HG03066 (cell line): ENCODE measurements around the gene CTBP2.

Experiments used
- ATAC-seq: cut with Tn5 transposase; IDR thresholded peaks from one replicate; pipeline ENCODE4 v1.9.1; 2021; ENCODE audit warnings: low read depth; ENCODE audit not compliant: unreplicated experiment

CTBP2 gene

DNA sequence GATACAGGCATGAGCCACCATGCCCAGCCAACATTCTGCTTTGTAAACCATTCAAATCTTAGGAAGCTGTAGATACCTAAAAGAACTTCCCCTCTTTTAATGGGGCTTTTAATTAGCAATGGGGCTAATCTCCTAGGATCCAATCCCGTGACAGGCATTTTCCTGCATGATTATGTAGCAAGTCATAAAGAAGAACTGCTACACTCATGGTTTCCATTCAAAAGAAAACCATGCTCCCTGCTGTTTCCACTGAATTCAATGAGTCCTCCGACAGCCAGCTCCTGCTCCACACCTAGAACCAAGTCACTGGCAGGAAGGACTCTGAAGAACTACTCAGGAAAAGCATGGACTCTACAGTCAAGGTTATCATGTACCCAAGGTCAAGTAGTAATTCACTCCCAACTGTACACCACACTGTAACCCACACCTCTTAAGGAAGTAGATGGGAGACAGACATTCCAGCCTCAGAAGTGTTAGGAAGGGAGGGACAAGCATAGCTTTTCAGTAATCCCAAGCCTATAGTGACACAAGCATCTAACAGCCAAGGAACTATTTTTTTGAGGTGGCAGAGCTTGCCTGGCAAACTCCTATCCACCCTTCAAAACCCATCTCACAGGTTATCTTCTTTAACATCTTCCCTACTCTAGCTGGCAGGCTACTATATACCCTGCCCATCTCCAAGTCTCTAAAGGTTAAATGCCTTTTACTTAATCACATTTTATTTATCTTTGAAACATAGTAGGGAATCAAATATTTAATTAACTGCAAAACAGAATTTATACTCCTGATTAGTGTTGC is 47.5 kb downstream of the CTBP2 start:
- no peak for ATAC-seq

GRCh38 chr10:125111118-125111727 is 49.1 kb downstream of the CTBP2 start:
- ATAC-seq, result no peak

DNA sequence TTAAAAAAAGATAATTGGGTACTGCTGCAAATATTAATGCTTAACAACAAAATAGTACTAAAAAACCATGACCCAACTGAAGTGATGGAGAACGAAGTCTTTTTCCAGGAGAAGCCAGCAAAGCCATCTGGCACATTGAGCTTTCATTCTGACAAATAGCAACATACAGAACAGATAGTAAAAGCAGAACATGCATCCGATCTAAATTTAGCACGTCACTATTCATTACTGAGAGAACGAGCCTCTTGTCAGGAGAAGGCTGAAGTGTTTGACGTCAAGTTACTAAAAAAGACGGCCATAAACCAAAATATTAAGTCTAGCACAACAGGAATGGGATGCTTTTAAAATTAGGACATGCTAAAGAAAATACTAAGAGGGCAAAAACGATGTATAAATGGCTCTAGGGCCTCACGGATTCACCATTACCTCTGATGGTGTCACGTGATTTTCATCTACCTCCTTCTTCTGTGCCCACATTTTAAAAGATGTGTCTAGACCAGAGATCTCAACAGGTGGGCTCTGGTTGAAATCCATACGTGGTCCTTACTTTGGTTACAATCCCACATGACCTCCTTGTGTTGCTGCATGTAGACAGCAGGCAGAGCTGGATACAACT is 52.3 kb downstream of the CTBP2 start:
- ATAC-seq, result no peak

GRCh38 chr10:125107166-125107949 is 53.0 kb downstream of the CTBP2 start:
- ATAC-seq, result no peak

- ATAC-seq, result no peak
Observed at GRCh38 chr10:125106586-125106985, 53.8 kb downstream of the CTBP2 start.

GRCh38 chr10:125105706-125106255 is 54.6 kb downstream of the CTBP2 start:
- no peak for ATAC-seq

- no peak for ATAC-seq
Observed at GRCh38 chr10:125105155-125105554, 55.2 kb downstream of the CTBP2 start.

- ATAC-seq, result no peak
Observed at GRCh38 chr10:125104559-125104958, 55.8 kb downstream of the CTBP2 start.

DNA sequence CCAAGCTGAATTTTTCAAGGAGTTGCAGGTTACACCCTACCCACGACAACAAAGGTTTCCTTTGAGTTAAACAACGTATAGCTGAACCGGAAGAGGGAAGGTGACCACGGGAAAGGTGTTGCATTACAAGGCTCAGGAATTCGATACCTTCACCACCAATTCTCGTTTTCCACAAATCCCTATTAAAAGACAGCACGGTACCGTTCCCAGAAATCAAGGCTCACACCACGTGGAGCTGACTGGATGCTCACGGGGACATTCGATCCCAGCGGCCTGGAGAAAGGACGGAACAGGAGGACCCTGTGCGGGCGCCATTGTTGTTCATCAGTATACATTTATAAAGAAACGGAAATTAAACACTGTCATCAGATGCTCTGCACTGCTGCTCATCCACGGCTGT is 56.4 kb downstream of the CTBP2 start:
- no peak for ATAC-seq

DNA sequence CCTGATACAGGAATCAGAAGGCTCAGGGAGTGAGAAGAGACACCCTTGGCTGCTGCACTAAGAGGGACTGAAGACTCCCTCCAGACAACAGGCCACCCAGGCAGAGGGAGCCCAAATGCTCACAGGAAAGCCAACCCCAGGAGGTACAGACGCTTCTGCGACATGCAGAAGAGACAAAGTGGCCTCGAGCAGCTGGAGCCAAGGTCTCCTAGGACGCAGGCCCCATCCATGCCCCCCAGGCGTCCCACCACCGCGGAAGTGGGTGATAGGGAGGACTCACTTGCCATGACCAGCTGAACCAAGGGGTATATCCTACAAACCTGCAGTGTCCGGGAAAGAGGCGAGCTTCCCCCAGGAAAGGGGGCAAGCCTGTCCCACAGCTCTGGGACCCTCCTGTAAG is 56.9 kb downstream of the CTBP2 start:
- ATAC-seq, result no peak

DNA sequence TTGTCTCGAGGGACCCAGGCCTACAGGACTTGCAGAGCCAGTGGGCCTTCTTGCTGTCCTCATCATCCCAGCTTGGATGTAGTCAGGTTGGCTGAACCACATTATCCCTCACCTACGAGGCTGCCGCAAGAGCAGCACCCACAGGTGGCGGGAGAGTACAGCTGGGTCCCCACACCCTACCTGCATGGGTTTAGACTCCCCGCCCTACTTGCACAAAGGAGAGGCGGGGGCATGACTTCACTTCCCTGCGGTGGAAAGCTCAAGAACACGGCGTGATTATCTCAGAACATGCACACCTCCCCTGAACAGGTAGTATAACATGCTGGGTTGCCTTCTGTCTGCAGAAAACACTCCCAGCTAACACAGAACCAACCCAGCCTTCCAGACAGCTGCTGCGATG is 57.5 kb downstream of the CTBP2 start:
- no peak for ATAC-seq

- no peak for ATAC-seq
Observed at GRCh38 chr10:125102246-125102645, 58.1 kb downstream of the CTBP2 start.

DNA sequence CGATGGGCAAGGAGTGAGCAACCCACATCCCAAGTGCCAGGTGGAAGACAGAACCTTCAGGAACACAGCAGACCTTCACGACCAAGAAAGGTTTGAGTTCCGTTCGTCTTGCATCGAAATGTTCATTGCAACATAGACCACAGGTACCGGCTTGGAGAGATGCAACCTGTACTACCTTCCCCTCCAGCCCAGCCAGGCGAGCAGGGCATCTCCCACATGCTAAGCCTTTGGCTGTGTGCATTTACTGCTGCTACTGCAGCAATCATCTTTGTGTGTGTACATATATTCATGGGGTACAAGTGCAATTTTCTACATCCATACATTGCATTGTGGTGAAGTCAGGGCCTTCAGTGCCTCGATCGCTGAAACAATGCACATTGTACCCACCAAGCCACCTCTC is 58.8 kb downstream of the CTBP2 start:
- no peak for ATAC-seq

DNA sequence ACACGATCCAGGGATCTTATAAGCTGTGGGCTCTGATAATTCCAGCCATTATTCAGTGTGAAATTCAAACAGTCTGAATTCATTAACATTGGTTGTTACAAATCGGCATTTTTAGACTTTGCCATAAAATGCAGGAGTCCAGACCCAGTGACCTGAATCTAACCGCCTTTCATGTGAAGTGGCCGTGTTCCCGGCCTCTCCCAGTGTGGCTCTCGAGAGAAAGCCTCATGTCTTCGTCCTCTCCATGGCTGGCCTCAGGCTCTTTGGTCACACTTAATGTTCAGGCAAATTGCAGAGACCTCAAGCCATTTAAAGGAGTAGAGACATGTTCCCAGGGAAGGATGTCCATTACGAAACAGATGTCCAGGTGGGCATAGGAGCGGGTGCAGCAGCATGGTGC is 59.3 kb downstream of the CTBP2 start:
- ATAC-seq, result no peak

DNA sequence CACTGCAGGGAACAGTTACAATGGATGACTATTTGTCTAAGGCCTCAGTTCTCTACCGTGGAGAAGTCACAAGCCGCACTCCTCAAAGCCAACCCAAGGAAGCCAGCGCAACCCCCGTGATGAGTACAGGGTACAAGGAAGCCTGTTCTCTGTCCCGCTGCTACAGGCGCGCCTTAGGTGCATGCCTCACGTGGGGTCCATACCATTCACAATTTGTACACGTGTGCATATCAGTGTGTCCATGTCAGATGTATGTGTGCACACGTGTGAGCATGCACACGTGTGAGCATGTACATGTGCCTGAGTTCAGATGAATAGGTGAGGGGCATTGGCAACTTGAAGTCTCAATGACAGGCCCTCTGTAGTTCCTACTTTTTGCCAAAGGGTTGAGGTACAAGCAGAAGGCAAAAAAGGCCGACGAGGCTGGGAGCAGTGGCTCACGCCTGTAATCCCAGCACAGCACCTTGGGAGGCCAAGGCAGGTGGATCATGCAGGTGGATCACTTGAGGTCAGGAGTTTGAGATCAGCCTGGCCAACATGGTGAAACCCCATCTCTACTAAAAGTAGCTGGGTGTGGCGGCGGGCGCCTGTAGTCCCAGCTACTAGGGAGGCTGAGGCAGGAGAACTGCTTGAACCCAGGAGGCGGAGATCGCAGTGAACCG is 62.8 kb downstream of the CTBP2 start:
- ATAC-seq, result no peak

DNA sequence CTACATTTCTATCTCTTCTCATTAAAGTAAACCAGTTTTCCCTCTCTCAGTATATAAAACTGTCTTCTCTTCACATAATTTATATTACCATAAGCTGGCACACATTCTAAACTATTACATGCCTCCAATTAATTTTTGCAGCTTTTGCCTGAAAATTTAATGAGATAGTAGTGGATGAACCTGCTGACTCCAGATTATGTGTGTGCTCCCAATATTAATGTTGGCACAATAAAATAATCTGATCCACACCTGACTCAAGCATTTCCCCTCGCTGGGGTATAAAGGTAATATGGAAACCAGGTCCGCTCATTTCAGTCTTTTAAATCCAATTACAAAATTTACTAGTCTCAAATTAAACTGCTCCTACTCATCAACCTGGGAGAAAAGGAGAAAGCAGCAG is 63.4 kb downstream of the CTBP2 start:
- no peak for ATAC-seq

- no peak for ATAC-seq
Observed at GRCh38 chr10:125096371-125096770, 64.0 kb downstream of the CTBP2 start.

GRCh38 chr10:125095776-125096175 is 64.6 kb downstream of the CTBP2 start:
- no peak for ATAC-seq

GRCh38 chr10:125095228-125095627 is 65.1 kb downstream of the CTBP2 start:
- ATAC-seq, result no peak

- ATAC-seq, result no peak
Observed at GRCh38 chr10:125094806-125095205, 65.6 kb downstream of the CTBP2 start.
